ENCODE data around the gene POU1F1.

GRCh38 chr3:87261925-87262324, 14.5 kb downstream of the POU1F1 start:
- no peak for TF ChIP-seq CTCF (conservative IDR thresholded peaks at IDR 0.05 in 1 of 2, IDR thresholded peaks at IDR 0.05 in 1 of 2; ENCODE audit: extremely low read depth in 1 of 2, insufficient read depth in 1 of 2, low read depth in 1 of 2, low read length in 2 of 2)
- TF ChIP-seq EZH2 (IDR thresholded peaks at IDR 0.05; ENCODE audit: borderline replicate concordance, low read length): no peak
